ENCODE data around the gene SLC1A7.

SLC1A7 gene

GRCh38 chr1:53088616-53089300 is 53.7 kb downstream of the SLC1A7 start:
- no peaks in the 10 kb centered on the region for H3K79me1 ChIP-seq (ENCODE audit: low read length)
- no peaks in the 10 kb centered on the region for H3K79me2 ChIP-seq (ENCODE audit: control insufficient read depth, insufficient read depth, low read length)
- H3K4me2 ChIP-seq (ENCODE audit: low read length), result no peak overlapping the region
- H4K5ac ChIP-seq (ENCODE audit: low read length), result no peak overlapping the region
- no peak for DNase-seq
- H2BK120ac ChIP-seq (ENCODE audit: low read depth, low read length), result no peak overlapping the region
- H3K4ac ChIP-seq (ENCODE audit: low read depth, low read length), result no peak overlapping the region
- H3K4me3 ChIP-seq (ENCODE audit: low read length), result no peak overlapping the region
- no peaks in the 10 kb centered on the region for H3K4me1 ChIP-seq (ENCODE audit: control insufficient read depth, low read depth, low read length)
- no peak overlapping the region for H3K56ac ChIP-seq (ENCODE audit: low read length)
- no peak overlapping the region for H3K18ac ChIP-seq (ENCODE audit: low read length)
- H3K36me3 ChIP-seq (ENCODE audit: control insufficient read depth, insufficient read depth, low read length), result no peaks in the 10 kb centered on the region
- no peak overlapping the region for H4K8ac ChIP-seq (ENCODE audit: low read depth, low read length)
- H2AK5ac ChIP-seq (ENCODE audit: low read length), result no peak overlapping the region
- H3K27me3 ChIP-seq (ENCODE audit: insufficient read depth, low read length, poor library complexity), result no peaks in the 10 kb centered on the region
- WGBS (ENCODE audit: extremely low coverage, insufficient coverage, low lambda C conversion rate), result no CpG with 5 or more reads among the region's 19 CpGs
- H3K23ac ChIP-seq (ENCODE audit: low read length), result no peak overlapping the region
- H3K9ac ChIP-seq (ENCODE audit: low read length), result no peak overlapping the region
- no peak overlapping the region for H3K27ac ChIP-seq (ENCODE audit: low read depth, low read length)
- no peak overlapping the region for H2BK5ac ChIP-seq (ENCODE audit: low read length)
- H2BK15ac ChIP-seq (replicated peaks; ENCODE audit: low read depth), result no peak overlapping the region

- Histone ChIP-seq H4K8ac (ENCODE audit: low read depth, low read length) (no peak overlapping the region), H2AK5ac (ENCODE audit: low read length) (no peak overlapping the region), H3K36me3 (ENCODE audit: control insufficient read depth, insufficient read depth, low read length) (no peaks in the 10 kb centered on the region), H3K9ac (ENCODE audit: low read length) (no peak overlapping the region), H3K4me1 (ENCODE audit: control insufficient read depth, low read depth, low read length) (peaks cover under 1% of the 10 kb centered on the region), H3K79me2 (ENCODE audit: control insufficient read depth, insufficient read depth, low read length) (no peaks in the 10 kb centered on the region), H2BK5ac (ENCODE audit: low read length) (no peak overlapping the region), H3K4ac (ENCODE audit: low read depth, low read length) (no peak overlapping the region), H3K23ac (ENCODE audit: low read length) (no peak overlapping the region), H3K27me3 (ENCODE audit: insufficient read depth, low read length, poor library complexity) (no peaks in the 10 kb centered on the region), H4K5ac (ENCODE audit: low read length) (no peak overlapping the region), H3K79me1 (ENCODE audit: low read length) (no peaks in the 10 kb centered on the region), H3K18ac (ENCODE audit: low read length) (no peak overlapping the region), H2BK120ac (ENCODE audit: low read depth, low read length) (no peak overlapping the region), H3K56ac (ENCODE audit: low read length) (no peak overlapping the region), H3K4me3 (ENCODE audit: low read length) (no peak overlapping the region), H2BK15ac (replicated peaks; ENCODE audit: low read depth) (no peak overlapping the region), H3K4me2 (ENCODE audit: low read length) (no peak overlapping the region), H3K27ac (ENCODE audit: low read depth, low read length) (no peak overlapping the region)
- peak; percentile 66 for DNase-seq
- no CpG with 5 or more reads among the region's 27 CpGs for WGBS (ENCODE audit: extremely low coverage, insufficient coverage, low lambda C conversion rate)
Observed at GRCh38 chr1:53087332-53088285, 54.8 kb downstream of the SLC1A7 start.

- Histone ChIP-seq H3K4me3 (ENCODE audit: low read length) (no peak overlapping the region), H2BK120ac (ENCODE audit: low read depth, low read length) (no peak overlapping the region), H3K18ac (ENCODE audit: low read length) (no peak overlapping the region), H4K8ac (ENCODE audit: low read depth, low read length) (no peak overlapping the region), H3K9ac (ENCODE audit: low read length) (no peak overlapping the region), H3K36me3 (ENCODE audit: control insufficient read depth, insufficient read depth, low read length) (no peaks in the 10 kb centered on the region), H3K27ac (ENCODE audit: low read depth, low read length) (no peak overlapping the region), H2BK15ac (replicated peaks; ENCODE audit: low read depth) (no peak overlapping the region), H4K5ac (ENCODE audit: low read length) (no peak overlapping the region), H3K23ac (ENCODE audit: low read length) (no peak overlapping the region), H3K4me2 (ENCODE audit: low read length) (no peak overlapping the region), H3K27me3 (ENCODE audit: insufficient read depth, low read length, poor library complexity) (no peaks in the 10 kb centered on the region), H3K4me1 (ENCODE audit: control insufficient read depth, low read depth, low read length) (peaks cover 2% of the 10 kb centered on the region), H2AK5ac (ENCODE audit: low read length) (no peak overlapping the region), H3K56ac (ENCODE audit: low read length) (no peak overlapping the region), H3K79me1 (ENCODE audit: low read length) (no peaks in the 10 kb centered on the region), H2BK5ac (ENCODE audit: low read length) (no peak overlapping the region), H3K4ac (ENCODE audit: low read depth, low read length) (no peak overlapping the region), H3K79me2 (ENCODE audit: control insufficient read depth, insufficient read depth, low read length) (no peaks in the 10 kb centered on the region)
- no CpG with 5 or more reads among the region's 4 CpGs for WGBS (ENCODE audit: extremely low coverage, insufficient coverage, low lambda C conversion rate)
- no peak for DNase-seq
Observed at GRCh38 chr1:53086491-53087070, 55.9 kb downstream of the SLC1A7 start.

GRCh38 chr1:53085405-53085804 is 57.0 kb downstream of the SLC1A7 start:
- H3K23ac ChIP-seq (ENCODE audit: low read length), result no peak overlapping the region
- no peak overlapping the region for H3K4me3 ChIP-seq (ENCODE audit: low read length)
- no peak overlapping the region for H3K27ac ChIP-seq (ENCODE audit: low read depth, low read length)
- H3K79me1 ChIP-seq (ENCODE audit: low read length), result no peaks in the 10 kb centered on the region
- no peak overlapping the region for H3K9ac ChIP-seq (ENCODE audit: low read length)
- no peak overlapping the region for H2BK5ac ChIP-seq (ENCODE audit: low read length)
- no peak overlapping the region for H2AK5ac ChIP-seq (ENCODE audit: low read length)
- no peak overlapping the region for H3K18ac ChIP-seq (ENCODE audit: low read length)
- no peaks in the 10 kb centered on the region for H3K36me3 ChIP-seq (ENCODE audit: control insufficient read depth, insufficient read depth, low read length)
- no peak overlapping the region for H3K56ac ChIP-seq (ENCODE audit: low read length)
- H2BK15ac ChIP-seq (replicated peaks; ENCODE audit: low read depth), result no peak overlapping the region
- peaks cover 2% of the 10 kb centered on the region for H3K4me1 ChIP-seq (ENCODE audit: control insufficient read depth, low read depth, low read length)
- H3K27me3 ChIP-seq (ENCODE audit: insufficient read depth, low read length, poor library complexity), result no peaks in the 10 kb centered on the region
- H3K4ac ChIP-seq (ENCODE audit: low read depth, low read length), result no peak overlapping the region
- no peak for DNase-seq
- H3K79me2 ChIP-seq (ENCODE audit: control insufficient read depth, insufficient read depth, low read length), result no peaks in the 10 kb centered on the region
- no peak overlapping the region for H4K5ac ChIP-seq (ENCODE audit: low read length)
- no CpG with 5 or more reads among the region's 8 CpGs for WGBS (ENCODE audit: extremely low coverage, insufficient coverage, low lambda C conversion rate)
- no peak overlapping the region for H3K4me2 ChIP-seq (ENCODE audit: low read length)
- no peak overlapping the region for H2BK120ac ChIP-seq (ENCODE audit: low read depth, low read length)
- H4K8ac ChIP-seq (ENCODE audit: low read depth, low read length), result no peak overlapping the region

GRCh38 chr1:53084589-53084971 is 57.9 kb downstream of the SLC1A7 start:
- Histone ChIP-seq H3K27me3 (ENCODE audit: insufficient read depth, low read length, poor library complexity) (no peaks in the 10 kb centered on the region), H3K18ac (ENCODE audit: low read length) (no peak overlapping the region), H3K56ac (ENCODE audit: low read length) (no peak overlapping the region), H3K4me1 (ENCODE audit: control insufficient read depth, low read depth, low read length) (peaks cover 2% of the 10 kb centered on the region), H3K4me2 (ENCODE audit: low read length) (no peak overlapping the region), H3K4ac (ENCODE audit: low read depth, low read length) (no peak overlapping the region), H4K5ac (ENCODE audit: low read length) (no peak overlapping the region), H2AK5ac (ENCODE audit: low read length) (no peak overlapping the region), H4K8ac (ENCODE audit: low read depth, low read length) (no peak overlapping the region), H3K79me2 (ENCODE audit: control insufficient read depth, insufficient read depth, low read length) (no peaks in the 10 kb centered on the region), H3K4me3 (ENCODE audit: low read length) (no peak overlapping the region), H3K79me1 (ENCODE audit: low read length) (no peaks in the 10 kb centered on the region), H3K9ac (ENCODE audit: low read length) (no peak overlapping the region), H3K23ac (ENCODE audit: low read length) (no peak overlapping the region), H2BK5ac (ENCODE audit: low read length) (no peak overlapping the region), H3K36me3 (ENCODE audit: control insufficient read depth, insufficient read depth, low read length) (no peaks in the 10 kb centered on the region), H2BK15ac (replicated peaks; ENCODE audit: low read depth) (no peak overlapping the region), H2BK120ac (ENCODE audit: low read depth, low read length) (no peak overlapping the region), H3K27ac (ENCODE audit: low read depth, low read length) (no peak overlapping the region)
- DNase-seq, result no peak
- WGBS (ENCODE audit: extremely low coverage, insufficient coverage, low lambda C conversion rate), result no CpG with 5 or more reads among the region's 8 CpGs
